Astrocyte of the spinal cord (primary cell): ENCODE measurements around the gene MRPS23.

ENCODE experiments used
- DNase-seq: peaks from one replicate; pipeline ENCODE4 v3.0.0; 2011; ENCODE audit warnings: low read depth, low spot score
- H3K4me3 ChIP-seq: 2 replicates; pipeline ENCODE4 v1.5.1; 2011; ENCODE audit warnings: low read depth, mild to moderate bottlenecking, low read length, moderate library complexity
- in situ Hi-C: cut with HindIII; loops from 2 replicates; pipeline ENCODE4 v1.10.0; 2017; ENCODE audit warnings: low sequenced_read_pairs
- TF ChIP-seq, protein P1 (sequence below): IDR thresholded peaks from 2 replicates; pipeline ENCODE4 v1.5.1; 2012; ENCODE audit warnings: low read depth, mild to moderate bottlenecking, low read length, inconsistent platforms

Gene MRPS23

DNA sequence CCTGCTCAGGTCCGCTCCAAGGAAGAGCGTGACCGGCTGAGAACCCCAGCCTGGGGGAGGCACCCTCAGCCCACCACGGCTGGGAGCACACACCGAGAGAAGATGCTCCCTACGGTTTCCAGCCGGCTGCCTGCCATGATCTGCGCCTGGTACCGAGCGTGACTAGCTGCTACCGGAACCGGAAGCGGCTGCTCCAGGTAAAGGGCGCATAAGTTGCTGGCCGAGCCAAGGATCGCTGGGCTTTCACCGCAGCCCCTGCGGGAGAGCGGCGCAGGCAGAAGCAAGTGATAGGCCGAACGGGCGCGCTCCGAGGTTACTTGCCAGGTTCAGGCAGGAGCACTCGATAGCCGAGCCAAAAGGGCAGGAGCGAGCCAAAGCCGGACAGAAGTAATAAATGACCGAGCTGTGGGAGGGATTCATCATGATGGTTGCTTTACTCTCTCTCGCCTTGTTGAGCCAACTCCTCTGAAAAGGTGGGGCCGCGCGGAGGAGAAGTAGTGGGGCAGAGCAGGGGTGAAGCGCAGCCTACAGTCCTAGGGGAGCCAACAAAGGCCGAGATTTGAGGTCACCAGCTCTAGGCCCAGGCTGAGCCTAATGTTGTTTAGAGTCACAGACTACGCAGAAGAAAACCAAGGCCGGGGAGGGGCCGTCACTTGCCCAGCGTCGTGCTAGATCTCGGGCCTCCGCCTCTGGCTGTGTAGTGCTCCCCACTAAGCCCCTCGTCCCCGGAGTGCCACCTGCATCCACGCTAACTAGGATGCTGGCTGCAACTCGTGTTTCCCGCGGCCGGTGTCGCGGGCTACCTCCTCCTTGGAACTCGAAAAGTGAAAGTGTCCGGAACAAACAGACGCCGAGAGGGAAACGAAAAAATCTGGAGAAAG is at the start of gene MRPS23:
Gene MRPS23 (minus strand): TSS at position 171 of the 881 bp plus-strand sequence. CDS start 34 bp downstream, at position 137.
- TF ChIP-seq, protein P1, sequence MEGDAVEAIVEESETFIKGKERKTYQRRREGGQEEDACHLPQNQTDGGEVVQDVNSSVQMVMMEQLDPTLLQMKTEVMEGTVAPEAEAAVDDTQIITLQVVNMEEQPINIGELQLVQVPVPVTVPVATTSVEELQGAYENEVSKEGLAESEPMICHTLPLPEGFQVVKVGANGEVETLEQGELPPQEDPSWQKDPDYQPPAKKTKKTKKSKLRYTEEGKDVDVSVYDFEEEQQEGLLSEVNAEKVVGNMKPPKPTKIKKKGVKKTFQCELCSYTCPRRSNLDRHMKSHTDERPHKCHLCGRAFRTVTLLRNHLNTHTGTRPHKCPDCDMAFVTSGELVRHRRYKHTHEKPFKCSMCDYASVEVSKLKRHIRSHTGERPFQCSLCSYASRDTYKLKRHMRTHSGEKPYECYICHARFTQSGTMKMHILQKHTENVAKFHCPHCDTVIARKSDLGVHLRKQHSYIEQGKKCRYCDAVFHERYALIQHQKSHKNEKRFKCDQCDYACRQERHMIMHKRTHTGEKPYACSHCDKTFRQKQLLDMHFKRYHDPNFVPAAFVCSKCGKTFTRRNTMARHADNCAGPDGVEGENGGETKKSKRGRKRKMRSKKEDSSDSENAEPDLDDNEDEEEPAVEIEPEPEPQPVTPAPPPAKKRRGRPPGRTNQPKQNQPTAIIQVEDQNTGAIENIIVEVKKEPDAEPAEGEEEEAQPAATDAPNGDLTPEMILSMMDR = no peak
- peak; percentile 99 for DNase-seq
- H3K4me3 ChIP-seq = peak within 1 kb of the TSS; percentile 91
- in situ Hi-C loops = no loop called here

DNA sequence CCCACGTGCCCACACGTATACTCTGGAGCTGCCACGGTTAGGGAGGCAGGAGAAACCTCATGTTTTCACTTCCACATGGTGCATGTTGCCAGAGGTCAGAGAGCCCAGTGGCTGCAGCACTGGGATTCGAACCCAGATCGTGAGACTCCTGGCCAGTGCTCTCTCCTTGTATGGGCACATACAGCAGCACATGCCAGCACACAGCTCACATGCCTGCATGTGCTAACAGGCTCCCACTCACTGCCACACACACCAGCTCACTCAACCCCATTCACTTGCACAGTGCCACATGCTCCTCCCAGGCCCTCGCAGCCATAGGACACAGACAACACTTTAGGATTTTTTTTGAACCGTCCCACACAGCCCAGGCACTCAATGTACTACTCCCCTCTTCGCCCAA is 49.5 kb upstream of the MRPS23 start:
- TF ChIP-seq, protein P1 = no peak
- H3K4me3 ChIP-seq = no peak overlapping the region
- no peak for DNase-seq
- in situ Hi-C loops = no loop called here

DNA sequence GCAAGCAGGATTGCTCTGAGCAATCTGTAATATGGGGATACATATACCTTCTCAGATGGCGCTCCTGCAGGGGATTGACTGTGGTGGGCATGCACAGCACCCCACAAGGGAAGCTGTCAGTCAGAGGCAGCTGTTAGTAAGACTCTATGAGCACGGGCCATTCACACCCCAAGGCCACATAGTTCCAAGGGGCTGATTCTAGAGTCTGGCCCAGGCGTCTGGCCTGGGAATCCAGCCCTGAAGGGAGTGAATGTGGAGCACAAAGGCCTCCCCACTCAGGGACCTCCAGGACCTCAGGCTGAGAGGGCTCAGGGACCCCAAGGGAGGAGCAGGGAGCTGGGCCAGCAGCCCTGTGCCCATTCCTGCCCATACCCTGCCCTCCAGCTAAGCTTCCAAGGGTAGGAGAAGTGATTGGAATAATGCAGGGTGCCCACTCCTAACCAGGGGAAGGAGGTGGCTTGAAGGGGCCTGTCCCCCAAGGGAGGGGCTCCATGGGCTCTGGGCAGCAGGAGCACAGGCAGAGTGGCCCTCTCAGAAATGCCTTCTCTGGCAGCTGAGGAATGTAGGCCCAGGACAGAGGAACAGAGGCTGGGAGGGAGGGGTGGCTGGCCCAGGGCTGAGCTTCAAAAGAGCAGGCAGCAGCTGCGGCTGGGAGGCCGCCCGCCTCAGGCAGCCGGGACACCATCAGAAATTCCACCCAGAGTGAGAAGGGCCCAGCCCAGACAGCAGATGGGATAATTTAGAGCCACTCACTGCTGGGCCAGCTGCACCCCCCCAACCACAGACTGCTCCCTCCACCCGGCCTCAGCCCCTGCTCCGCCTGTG is 48.9 kb upstream of the MRPS23 start:
- H3K4me3 ChIP-seq = no peak overlapping the region
- DNase-seq = peak; percentile 71
- in situ Hi-C loops = no loop called here
- TF ChIP-seq, protein P1 = no peak

DNA sequence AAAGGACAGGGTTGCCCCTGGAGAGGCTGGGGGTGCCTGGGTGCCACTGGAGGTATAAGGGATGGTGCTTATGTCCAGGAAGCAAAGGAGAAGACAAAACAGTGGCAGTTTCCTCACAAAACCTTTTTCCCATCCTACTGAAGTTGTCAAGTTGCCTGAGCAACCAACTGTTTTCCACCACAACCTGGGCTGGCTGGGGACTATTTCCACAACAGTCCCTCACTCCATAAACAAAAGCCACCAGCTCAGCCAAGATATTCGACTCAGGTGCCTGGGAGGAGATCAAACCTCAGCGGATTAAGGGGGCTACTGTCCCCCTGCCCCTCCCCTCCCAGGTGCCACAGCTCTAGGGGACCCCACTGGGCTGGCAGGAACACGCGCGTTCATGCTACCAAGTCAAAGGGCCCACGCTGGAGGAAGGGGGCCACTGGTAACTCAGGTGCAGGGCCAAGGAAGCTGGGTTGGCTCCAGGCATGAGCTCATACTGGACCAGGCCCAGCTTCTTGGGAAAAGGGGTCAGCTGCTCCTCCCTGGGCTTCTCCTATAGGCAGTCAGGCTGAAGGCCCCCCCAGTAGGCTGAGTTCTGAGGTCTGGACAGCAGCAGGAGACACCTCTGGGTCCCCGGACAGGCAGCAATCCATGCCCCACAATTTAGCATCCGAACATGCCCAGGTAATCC is 45.7 kb upstream of the MRPS23 start:
- TF ChIP-seq, protein P1 = no peak

DNA sequence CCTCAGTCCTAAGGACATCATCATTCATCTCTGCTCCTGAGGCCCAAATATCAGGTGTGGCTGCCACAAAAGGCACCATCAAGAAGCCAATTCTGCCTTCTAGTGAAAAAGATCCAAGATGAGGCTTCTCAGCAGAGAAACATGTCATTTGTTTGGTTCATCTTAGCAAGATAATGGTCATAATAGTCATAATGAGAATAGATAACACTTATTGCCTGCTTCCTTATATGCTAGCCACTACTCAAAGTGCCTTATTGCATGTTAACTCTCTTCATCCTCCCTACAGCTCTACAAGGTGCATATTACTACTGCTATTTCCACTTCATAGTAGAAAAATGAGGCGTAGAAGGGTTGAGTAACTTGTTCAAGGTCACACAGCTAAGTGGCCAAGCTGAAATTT is 45.0 kb upstream of the MRPS23 start:
- H3K4me3 ChIP-seq = no peak overlapping the region
- no peak for DNase-seq
- TF ChIP-seq, protein P1 = no peak
- in situ Hi-C loops = no loop called here

More for the DNA sequence above, 45.7 kb upstream of the MRPS23 start:
- no peak for DNase-seq
- H3K4me3 ChIP-seq = no peak overlapping the region
- in situ Hi-C loops = no loop called here

DNA sequence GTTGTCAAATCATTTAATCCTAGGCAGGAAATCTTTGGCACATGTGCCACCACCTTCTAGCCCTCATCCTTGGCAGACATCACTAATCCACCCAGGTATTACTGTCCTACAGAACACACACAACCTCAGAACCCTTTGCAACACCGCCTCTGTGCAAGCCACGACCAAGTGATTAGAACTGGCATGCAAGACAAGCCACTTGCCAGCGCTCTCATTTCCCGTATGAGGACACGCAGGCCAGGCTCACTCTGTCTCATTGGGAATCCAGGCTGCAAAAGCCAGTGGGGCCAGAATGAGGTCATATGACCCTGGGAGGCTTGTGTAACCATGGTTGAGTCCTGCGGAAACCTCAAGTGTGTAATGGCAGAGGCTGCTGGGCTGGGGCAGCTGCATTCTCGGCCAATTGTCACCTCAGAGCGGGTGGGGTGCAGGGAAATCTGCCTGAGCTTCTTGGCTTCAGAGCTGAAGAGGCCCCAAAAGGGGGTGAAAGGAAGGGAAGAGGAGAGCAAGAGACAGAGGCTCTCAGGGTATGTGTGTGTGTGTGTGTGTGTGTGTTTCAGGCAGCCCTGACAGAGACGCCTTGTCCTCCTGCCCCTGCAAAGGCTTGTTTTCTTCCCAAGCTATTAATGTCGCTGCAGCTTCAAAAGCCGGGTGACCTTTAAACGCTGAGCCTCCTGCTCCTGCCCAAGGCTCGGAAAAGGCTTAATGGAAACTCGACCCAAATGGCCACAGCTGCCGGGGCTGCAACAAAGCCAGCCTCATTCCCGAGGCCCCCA is 43.2 kb upstream of the MRPS23 start:
- peak; percentile 98 for DNase-seq
- TF ChIP-seq, protein P1 = no peak
- no peak overlapping the region for H3K4me3 ChIP-seq
- in situ Hi-C loops = no loop called here
